Measurements from ENCODE around the gene ACSF3.
"Not testable (repeated sequence)": the region's sequence is repeated elsewhere in the genome, so short reads cannot be mapped to it uniquely, and the experiment has no call there.

The ACSF3 gene

GRCh38 chr16:89074072-89074674 is 19.5 kb upstream of the ACSF3 start:
- DNase-seq: not testable (repeated sequence)

GRCh38 chr16:89074803-89075688 is 18.6 kb upstream of the ACSF3 start:
- no peak for DNase-seq

- no peak for DNase-seq
These were observed 17.5 kb upstream of the ACSF3 start for GRCh38 chr16:89076159-89076558.

- no peak for DNase-seq
These were observed 16.6 kb upstream of the ACSF3 start for GRCh38 chr16:89077076-89077475.

GRCh38 chr16:89078172-89078571 is 15.5 kb upstream of the ACSF3 start:
- DNase-seq: no peak

GRCh38 chr16:89079434-89079980 is 14.1 kb upstream of the ACSF3 start:
- DNase-seq: no peak

- no peak for DNase-seq
These were observed 13.3 kb upstream of the ACSF3 start for GRCh38 chr16:89080196-89080853.

GRCh38 chr16:89081556-89081955 is 12.1 kb upstream of the ACSF3 start:
- DNase-seq: no peak

- peak; percentile 56 for DNase-seq
These were observed 9.2 kb upstream of the ACSF3 start for GRCh38 chr16:89084411-89084810.

- no peak for DNase-seq
These were observed 8.6 kb upstream of the ACSF3 start for GRCh38 chr16:89084814-89085612.

- DNase-seq: no peak
These were observed 7.9 kb upstream of the ACSF3 start for GRCh38 chr16:89085755-89086154.

- no peak for DNase-seq
These were observed 5.6 kb upstream of the ACSF3 start for GRCh38 chr16:89087922-89088497.

- no peak for DNase-seq
These were observed 4.5 kb upstream of the ACSF3 start for GRCh38 chr16:89089120-89089519.

- peak; percentile 56 for DNase-seq
These were observed 3.4 kb upstream of the ACSF3 start for GRCh38 chr16:89090182-89090630.

GRCh38 chr16:89090669-89091426 is 2.8 kb upstream of the ACSF3 start:
- DNase-seq: no peak

GRCh38 chr16:89092013-89092412 is 1.6 kb upstream of the ACSF3 start:
- no peak for DNase-seq

GRCh38 chr16:89093252-89093601 is 425 bp upstream of the ACSF3 start:
- not testable (repeated sequence) for DNase-seq

GRCh38 chr16:89094252-89094879 is 714 bp downstream of the ACSF3 start:
- DNase-seq: peak; percentile 19

- no peak for DNase-seq
These were observed 1.2 kb downstream of the ACSF3 start for GRCh38 chr16:89094880-89095258.

GRCh38 chr16:89095491-89095951 is 1.9 kb downstream of the ACSF3 start:
- no peak for DNase-seq
